ENCODE data around the gene MARCHF10.

The MARCHF10 gene

DNA sequence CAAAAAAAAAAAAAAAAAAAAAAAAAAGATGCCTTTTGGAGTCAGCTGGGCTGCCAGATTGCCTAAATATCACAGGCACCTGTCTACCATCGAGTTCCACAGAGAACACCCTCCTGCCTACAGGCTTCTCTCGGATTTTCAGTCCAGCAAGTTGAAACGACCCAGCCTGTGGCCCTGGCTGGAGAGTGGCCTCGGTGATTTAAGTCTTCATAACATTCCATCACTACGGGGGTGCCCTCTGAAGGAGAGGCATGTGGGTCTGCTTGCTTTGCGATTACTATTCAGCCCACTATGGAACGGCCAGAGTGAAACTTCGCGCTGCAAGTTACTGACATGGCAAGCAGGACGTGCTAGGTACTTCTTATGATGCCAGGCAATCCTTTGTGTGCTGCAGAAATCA lies 42.8 kb downstream of the MARCHF10 start:
- no peak for DNase-seq (ENCODE audit: low spot score)
- in situ Hi-C loops (cut with MboI; ENCODE audit: low sequenced_read_pairs, unreplicated experiment), result no loop called here
- TF ChIP-seq, protein P1, sequence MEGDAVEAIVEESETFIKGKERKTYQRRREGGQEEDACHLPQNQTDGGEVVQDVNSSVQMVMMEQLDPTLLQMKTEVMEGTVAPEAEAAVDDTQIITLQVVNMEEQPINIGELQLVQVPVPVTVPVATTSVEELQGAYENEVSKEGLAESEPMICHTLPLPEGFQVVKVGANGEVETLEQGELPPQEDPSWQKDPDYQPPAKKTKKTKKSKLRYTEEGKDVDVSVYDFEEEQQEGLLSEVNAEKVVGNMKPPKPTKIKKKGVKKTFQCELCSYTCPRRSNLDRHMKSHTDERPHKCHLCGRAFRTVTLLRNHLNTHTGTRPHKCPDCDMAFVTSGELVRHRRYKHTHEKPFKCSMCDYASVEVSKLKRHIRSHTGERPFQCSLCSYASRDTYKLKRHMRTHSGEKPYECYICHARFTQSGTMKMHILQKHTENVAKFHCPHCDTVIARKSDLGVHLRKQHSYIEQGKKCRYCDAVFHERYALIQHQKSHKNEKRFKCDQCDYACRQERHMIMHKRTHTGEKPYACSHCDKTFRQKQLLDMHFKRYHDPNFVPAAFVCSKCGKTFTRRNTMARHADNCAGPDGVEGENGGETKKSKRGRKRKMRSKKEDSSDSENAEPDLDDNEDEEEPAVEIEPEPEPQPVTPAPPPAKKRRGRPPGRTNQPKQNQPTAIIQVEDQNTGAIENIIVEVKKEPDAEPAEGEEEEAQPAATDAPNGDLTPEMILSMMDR (IDR thresholded peaks at IDR 0.05; ENCODE audit: borderline replicate concordance, control extremely low read depth, extremely low read depth, insufficient read depth, missing control alignments), result no peak

DNA sequence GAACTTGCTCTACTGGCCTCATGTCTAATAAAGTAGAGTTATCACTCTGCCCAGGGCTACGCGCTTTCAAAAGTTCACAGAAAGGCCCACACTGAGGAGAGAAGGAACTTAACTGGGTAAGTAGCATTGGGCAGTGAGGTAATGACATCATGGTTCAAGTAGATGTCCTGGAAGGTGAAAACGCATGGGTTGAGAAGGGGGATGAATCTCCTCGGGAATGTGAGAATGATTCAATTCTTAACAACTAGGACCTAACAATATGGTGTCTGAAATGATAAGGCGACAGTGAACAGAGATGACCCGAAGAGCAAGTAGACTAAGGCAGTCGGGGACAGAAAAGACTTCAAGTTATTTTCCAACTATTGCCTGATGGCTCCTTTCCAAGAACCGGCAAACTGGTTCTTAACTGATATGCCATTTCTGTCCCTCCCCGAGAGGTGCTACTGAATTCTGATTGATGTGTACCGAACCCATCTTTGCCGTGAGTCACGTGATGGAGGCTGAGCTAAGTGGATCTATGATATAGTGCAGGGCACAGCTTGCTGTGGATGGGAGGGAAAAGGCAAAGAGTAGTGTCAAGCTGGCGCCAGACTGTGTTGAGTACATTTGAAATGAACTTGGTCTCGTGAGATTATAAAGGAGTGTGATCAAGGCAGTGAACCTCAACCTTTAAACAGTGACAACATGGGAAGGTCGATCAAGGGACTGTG lies 44.1 kb downstream of the MARCHF10 start:
- TF ChIP-seq, protein P1 (IDR thresholded peaks at IDR 0.05; ENCODE audit: borderline replicate concordance, control extremely low read depth, extremely low read depth, insufficient read depth, missing control alignments), result no peak
- no peak for DNase-seq (ENCODE audit: low spot score)
- in situ Hi-C loops (cut with MboI; ENCODE audit: low sequenced_read_pairs, unreplicated experiment), result no loop called here

DNA sequence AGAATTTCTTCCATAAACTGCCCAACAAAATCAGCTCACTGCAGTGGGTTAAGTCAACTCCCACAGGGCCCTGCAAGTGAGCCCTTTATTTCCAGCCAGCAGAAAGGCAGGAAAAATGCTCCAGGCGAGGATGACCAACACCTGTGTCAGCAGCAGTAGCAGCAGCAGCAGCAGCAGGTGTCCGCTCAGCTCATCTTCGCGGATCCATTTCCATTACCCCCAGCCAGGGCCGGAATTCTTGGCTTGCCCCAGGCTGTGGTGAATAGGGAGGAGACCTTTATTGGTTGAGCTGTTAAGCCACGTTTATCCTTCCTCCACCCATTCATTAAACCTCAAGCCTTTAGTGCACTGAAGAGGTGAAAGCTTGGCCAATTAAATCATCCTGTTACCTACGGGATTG lies 46.2 kb downstream of the MARCHF10 start:
- DNase-seq (ENCODE audit: low spot score), result no peak
- in situ Hi-C loops (cut with MboI; ENCODE audit: low sequenced_read_pairs, unreplicated experiment), result no loop called here
- TF ChIP-seq, protein P1 (IDR thresholded peaks at IDR 0.05; ENCODE audit: borderline replicate concordance, control extremely low read depth, extremely low read depth, insufficient read depth, missing control alignments), result no peak

DNA sequence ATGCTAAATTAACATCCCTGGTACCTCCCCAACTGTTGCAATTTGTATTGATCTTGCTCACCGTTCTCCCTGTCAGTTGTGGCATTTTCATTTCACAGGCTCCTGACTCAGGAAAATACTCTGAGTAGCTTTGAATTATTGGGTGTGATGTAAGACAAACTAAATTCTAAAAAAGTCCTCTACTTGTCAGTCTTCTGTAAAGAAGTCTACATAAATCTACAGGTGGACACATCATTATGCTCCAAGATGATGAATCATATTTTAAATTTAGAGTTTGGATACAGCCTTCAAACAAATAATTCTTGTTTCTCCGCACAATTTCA lies 47.2 kb downstream of the MARCHF10 start:
- TF ChIP-seq, protein P1 (IDR thresholded peaks at IDR 0.05; ENCODE audit: borderline replicate concordance, control extremely low read depth, extremely low read depth, insufficient read depth, missing control alignments), result no peak
- in situ Hi-C loops (cut with MboI; ENCODE audit: low sequenced_read_pairs, unreplicated experiment), result no loop called here
- DNase-seq (ENCODE audit: low spot score), result no peak

DNA sequence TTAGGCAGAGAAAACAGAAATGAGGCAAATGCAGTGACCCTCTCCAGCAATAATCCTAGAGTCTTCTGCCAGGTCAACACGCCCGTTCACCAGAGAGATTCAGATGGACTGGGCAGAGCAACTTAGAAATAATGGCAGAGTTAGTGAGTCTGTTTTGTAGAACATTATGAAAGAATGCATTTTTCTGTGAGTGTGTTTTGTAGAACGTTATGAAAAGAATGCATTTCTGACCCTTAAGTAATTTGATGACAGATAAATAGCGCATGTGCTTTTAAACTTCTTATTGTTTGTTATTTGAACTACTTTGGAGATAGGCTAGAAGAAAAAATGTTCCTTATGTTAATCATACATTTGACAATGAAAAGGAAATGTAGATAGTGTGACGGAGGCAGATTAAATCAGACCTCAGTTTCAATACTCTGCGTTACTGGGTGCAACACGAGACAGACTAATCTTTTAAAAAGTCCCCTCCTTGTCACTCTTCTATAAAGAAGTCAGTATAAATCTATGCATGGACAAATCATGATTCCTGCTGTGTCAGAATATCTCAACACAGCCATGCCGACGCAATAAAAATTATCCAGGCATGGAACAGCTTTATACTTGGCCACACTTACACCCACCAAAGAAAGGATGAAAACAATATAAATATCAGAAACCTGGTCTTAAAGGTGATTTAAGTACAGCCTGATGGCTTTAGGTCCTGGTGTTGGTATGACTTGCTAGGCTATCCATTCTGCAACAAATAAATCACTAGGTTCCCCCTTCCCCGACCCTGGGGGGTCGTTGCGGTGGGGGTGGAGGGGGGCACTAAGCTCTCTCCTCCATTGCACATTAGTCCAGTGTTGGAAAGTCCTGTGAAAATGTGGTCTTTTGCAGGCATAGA lies 47.8 kb downstream of the MARCHF10 start:
- in situ Hi-C loops (cut with MboI; ENCODE audit: low sequenced_read_pairs, unreplicated experiment), result no loop called here
- TF ChIP-seq, protein P1 (IDR thresholded peaks at IDR 0.05; ENCODE audit: borderline replicate concordance, control extremely low read depth, extremely low read depth, insufficient read depth, missing control alignments), result no peak
- DNase-seq (ENCODE audit: low spot score), result no peak

DNA sequence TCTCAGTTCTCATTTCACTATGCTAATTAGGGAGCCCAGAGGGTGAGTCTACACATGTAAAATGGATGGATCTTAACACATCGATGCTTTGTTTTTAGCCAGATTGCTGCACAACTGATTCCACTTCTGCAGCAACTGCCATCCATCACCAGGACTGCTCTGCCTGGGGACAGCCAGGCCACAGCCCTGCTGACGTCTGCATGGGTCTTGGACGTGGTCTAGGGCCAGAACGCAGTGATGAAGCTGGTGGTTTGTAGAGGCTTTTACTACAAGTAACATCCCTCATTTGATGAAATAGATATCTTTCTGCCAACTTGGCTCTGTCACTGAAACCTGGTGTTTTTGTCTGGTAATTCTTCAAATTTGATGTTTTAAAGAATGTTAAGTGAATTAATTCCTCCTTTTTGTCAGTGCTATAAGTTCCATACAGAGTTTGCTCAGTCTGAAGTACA lies 50.6 kb downstream of the MARCHF10 start:
- in situ Hi-C loops (cut with MboI; ENCODE audit: low sequenced_read_pairs, unreplicated experiment), result no loop called here
- TF ChIP-seq, protein P1 (IDR thresholded peaks at IDR 0.05; ENCODE audit: borderline replicate concordance, control extremely low read depth, extremely low read depth, insufficient read depth, missing control alignments), result no peak
- no peak for DNase-seq (ENCODE audit: low spot score)

Data from GM13976 (cell line).